ENCODE measurements around the gene PROSER3.

DNA sequence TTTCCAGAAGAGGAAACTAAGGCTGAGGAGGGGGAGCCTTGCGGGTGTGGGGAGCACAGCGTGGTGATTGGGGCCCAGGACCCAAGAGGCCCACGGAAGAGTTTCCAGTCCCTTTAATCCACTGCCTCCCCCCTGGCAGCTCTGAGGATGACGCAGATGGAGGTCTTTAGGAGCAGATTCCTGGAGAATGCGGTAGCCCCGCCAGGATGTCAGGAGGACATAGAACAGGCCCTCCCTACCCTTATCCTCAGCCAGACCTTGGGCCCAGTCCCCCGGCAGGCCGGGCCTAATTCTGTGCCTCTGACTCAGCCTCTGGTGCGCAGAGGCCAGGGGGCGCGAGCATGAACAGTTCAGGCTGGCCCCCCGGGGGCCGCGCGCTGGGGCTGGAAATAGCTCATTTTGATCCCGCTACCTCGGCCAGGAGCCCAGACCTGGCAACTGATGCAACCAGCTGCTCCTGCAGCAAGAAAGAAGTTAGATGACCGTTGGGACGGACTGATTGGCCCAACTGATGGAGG is 686 bp upstream of the PROSER3 start:
- TF ChIP-seq, protein P1, sequence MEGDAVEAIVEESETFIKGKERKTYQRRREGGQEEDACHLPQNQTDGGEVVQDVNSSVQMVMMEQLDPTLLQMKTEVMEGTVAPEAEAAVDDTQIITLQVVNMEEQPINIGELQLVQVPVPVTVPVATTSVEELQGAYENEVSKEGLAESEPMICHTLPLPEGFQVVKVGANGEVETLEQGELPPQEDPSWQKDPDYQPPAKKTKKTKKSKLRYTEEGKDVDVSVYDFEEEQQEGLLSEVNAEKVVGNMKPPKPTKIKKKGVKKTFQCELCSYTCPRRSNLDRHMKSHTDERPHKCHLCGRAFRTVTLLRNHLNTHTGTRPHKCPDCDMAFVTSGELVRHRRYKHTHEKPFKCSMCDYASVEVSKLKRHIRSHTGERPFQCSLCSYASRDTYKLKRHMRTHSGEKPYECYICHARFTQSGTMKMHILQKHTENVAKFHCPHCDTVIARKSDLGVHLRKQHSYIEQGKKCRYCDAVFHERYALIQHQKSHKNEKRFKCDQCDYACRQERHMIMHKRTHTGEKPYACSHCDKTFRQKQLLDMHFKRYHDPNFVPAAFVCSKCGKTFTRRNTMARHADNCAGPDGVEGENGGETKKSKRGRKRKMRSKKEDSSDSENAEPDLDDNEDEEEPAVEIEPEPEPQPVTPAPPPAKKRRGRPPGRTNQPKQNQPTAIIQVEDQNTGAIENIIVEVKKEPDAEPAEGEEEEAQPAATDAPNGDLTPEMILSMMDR (conservative IDR thresholded peaks at IDR 0.05 in 1 of 2, IDR thresholded peaks at IDR 0.05 in 1 of 2; ENCODE audit: extremely low read depth in 1 of 2, insufficient read depth in 1 of 2, low read depth in 1 of 2, low read length in 2 of 2) = no peak
- TF ChIP-seq EZH2 (IDR thresholded peaks at IDR 0.05; ENCODE audit: borderline replicate concordance, low read length) = no peak

Measured in mammary epithelial cell (primary cell).